ENCODE data around the gene MCF2L. TPM values are rescaled to one million over a fixed set of nuclear protein-coding genes. Genes with fewer than 3 reads are reported as not detected.

MCF2L gene
- total RNA-seq, 2 experiments from 2014 or later, result 13.0 to 13.5 TPM

DNA sequence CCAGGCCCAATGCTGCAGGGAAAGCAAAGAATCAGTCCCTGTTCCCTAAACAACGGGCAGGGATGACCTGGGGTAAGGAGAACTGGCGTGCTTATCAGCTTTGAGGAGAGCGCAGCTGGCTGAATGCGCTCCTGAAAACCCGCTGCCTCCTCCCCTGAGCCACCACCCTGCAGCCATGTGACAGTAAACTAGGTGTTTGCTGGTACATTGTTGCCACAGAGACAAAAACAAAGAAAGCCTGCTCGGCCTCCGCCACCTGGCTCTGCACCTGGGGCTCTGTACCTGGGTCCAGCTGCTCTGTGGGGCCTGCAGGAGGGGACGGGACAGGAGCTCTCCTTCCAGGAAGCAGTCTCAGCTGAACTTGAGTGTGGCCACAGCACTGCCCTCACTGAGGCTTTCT lies 21.8 kb downstream of the MCF2L start:
- H3K27ac ChIP-seq (ENCODE audit: low read depth in 1 of 2, low read length in 2 of 2), result no peak overlapping the region
- H3K36me3 ChIP-seq (ENCODE audit: insufficient read depth, low read length), result peaks cover 3% of the 10 kb centered on the region
- peaks cover 0 to 26% of the 10 kb centered on the region in 2 experiments for H3K9me3 ChIP-seq (ENCODE audit: control insufficient read depth in 1 of 2, insufficient read depth in 1 of 2, low read length in 2 of 2)
- ChIA-PET CTCF (no interaction called here), POLR2A (no interaction called here)
- Mint-ChIP-seq H3K27ac (no peak overlapping the region), H3K27me3 (no peaks in the 10 kb centered on the region), H3K9me3 (no peaks in the 10 kb centered on the region), H3K36me3 (ENCODE audit: low read depth) (peaks cover 9% of the 10 kb centered on the region), H3K4me1 (ENCODE audit: low read depth) (no peaks in the 10 kb centered on the region), H3K4me3 (no peak overlapping the region)
- H3K27me3 ChIP-seq (ENCODE audit: control insufficient read depth in 1 of 2, insufficient read depth in 2 of 2, low read length in 2 of 2), result no peaks in the 10 kb centered on the region
- DNase-seq (no peak), ATAC-seq (ENCODE audit: poor library complexity) (no peak)
- H3K4me1 ChIP-seq (ENCODE audit: insufficient read depth, low read length), result no peaks in the 10 kb centered on the region
- intact Hi-C loops (cut with DNase I, micrococcal nuclease), result no loop called here
- TF ChIP-seq, protein P1, sequence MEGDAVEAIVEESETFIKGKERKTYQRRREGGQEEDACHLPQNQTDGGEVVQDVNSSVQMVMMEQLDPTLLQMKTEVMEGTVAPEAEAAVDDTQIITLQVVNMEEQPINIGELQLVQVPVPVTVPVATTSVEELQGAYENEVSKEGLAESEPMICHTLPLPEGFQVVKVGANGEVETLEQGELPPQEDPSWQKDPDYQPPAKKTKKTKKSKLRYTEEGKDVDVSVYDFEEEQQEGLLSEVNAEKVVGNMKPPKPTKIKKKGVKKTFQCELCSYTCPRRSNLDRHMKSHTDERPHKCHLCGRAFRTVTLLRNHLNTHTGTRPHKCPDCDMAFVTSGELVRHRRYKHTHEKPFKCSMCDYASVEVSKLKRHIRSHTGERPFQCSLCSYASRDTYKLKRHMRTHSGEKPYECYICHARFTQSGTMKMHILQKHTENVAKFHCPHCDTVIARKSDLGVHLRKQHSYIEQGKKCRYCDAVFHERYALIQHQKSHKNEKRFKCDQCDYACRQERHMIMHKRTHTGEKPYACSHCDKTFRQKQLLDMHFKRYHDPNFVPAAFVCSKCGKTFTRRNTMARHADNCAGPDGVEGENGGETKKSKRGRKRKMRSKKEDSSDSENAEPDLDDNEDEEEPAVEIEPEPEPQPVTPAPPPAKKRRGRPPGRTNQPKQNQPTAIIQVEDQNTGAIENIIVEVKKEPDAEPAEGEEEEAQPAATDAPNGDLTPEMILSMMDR (IDR thresholded peaks at IDR 0.05), result no peak
- H3K4me3 ChIP-seq (ENCODE audit: low read length), result no peak overlapping the region

- no peak overlapping the region for H3K4me3 Mint-ChIP-seq
- intact Hi-C loops (cut with DNase I, micrococcal nuclease), result no loop called here
- Histone ChIP-seq H3K27me3 (ENCODE audit: control insufficient read depth in 1 of 2, insufficient read depth in 2 of 2, low read length in 2 of 2) (no peaks in the 10 kb centered on the region), H3K4me1 (ENCODE audit: insufficient read depth, low read length) (no peaks in the 10 kb centered on the region), H3K36me3 (ENCODE audit: insufficient read depth, low read length) (peaks cover 3% of the 10 kb centered on the region), H3K27ac (ENCODE audit: low read depth in 1 of 2, low read length in 2 of 2) (no peak overlapping the region), H3K9me3 (ENCODE audit: control insufficient read depth in 1 of 2, insufficient read depth in 1 of 2, low read length in 2 of 2) (peaks cover 0 to 26% of the 10 kb centered on the region in 2 experiments), H3K4me3 (ENCODE audit: low read length) (no peak overlapping the region)
- ATAC-seq (ENCODE audit: poor library complexity) (no peak), DNase-seq (no peak)
- H3K4me1 Mint-ChIP-seq (ENCODE audit: low read depth), result no peaks in the 10 kb centered on the region
- peaks cover 9% of the 10 kb centered on the region for H3K36me3 Mint-ChIP-seq (ENCODE audit: low read depth)
- TF ChIP-seq, protein P1 (IDR thresholded peaks at IDR 0.05), result no peak
- H3K9me3 Mint-ChIP-seq, result no peaks in the 10 kb centered on the region
- H3K27ac Mint-ChIP-seq, result no peak overlapping the region
- POLR2A ChIA-PET, result no interaction called here
- no peaks in the 10 kb centered on the region for H3K27me3 Mint-ChIP-seq
- CTCF ChIA-PET, result no interaction called here
Measured at GRCh38 chr13:112991609-112992008, 22.6 kb downstream of the MCF2L start.

- H3K9me3 ChIP-seq (ENCODE audit: control insufficient read depth in 1 of 2, insufficient read depth in 1 of 2, low read length in 2 of 2), result peaks cover 0 to 15% of the 10 kb centered on the region in 2 experiments
- H3K36me3 ChIP-seq (ENCODE audit: insufficient read depth, low read length), result peaks cover 3% of the 10 kb centered on the region
- Mint-ChIP-seq H3K27ac (no peak overlapping the region), H3K36me3 (ENCODE audit: low read depth) (peaks cover 9% of the 10 kb centered on the region), H3K9me3 (no peaks in the 10 kb centered on the region), H3K27me3 (no peaks in the 10 kb centered on the region), H3K4me3 (no peak overlapping the region), H3K4me1 (ENCODE audit: low read depth) (no peaks in the 10 kb centered on the region)
- H3K4me3 ChIP-seq (ENCODE audit: low read length), result no peak overlapping the region
- no peak overlapping the region for H3K27ac ChIP-seq (ENCODE audit: low read depth in 1 of 2, low read length in 2 of 2)
- ATAC-seq (ENCODE audit: poor library complexity), result no peak
- H3K27me3 ChIP-seq (ENCODE audit: control insufficient read depth in 1 of 2, insufficient read depth in 2 of 2, low read length in 2 of 2), result no peaks in the 10 kb centered on the region
- H3K4me1 ChIP-seq (ENCODE audit: insufficient read depth, low read length), result no peaks in the 10 kb centered on the region
- TF ChIP-seq, protein P1 (IDR thresholded peaks at IDR 0.05), result no peak
- intact Hi-C loops (cut with DNase I, micrococcal nuclease), result no loop called here
- ChIA-PET POLR2A (no interaction called here), CTCF (no interaction called here)
- no peak for DNase-seq
Measured at GRCh38 chr13:112992931-112993680, 24.1 kb downstream of the MCF2L start.

Data from CD4-positive, alpha-beta T cell (primary cell).